HG02759 (cell line): Measurements from ENCODE around the gene S100A8.

Experiments used
- ATAC-seq: cut with Tn5 transposase; IDR thresholded peaks from one replicate; pipeline ENCODE4 v1.9.1; 2021; ENCODE audit warnings: mild to moderate bottlenecking, moderate library complexity; ENCODE audit not compliant: unreplicated experiment

S100A8 gene

GRCh38 chr1:153393926-153394325 is 3.1 kb upstream of the S100A8 start:
- ATAC-seq = no peak

GRCh38 chr1:153392822-153393221 is 1.9 kb upstream of the S100A8 start:
- ATAC-seq = no peak

- no peak for ATAC-seq
Observed at GRCh38 chr1:153392258-153392657, 1.4 kb upstream of the S100A8 start.

GRCh38 chr1:153389973-153390879 is 647 bp downstream of the S100A8 start:
- ATAC-seq = no peak

GRCh38 chr1:153389401-153389800 is 1.5 kb downstream of the S100A8 start:
- no peak for ATAC-seq

- no peak for ATAC-seq
Observed at GRCh38 chr1:153387785-153388184, 3.1 kb downstream of the S100A8 start.

- ATAC-seq = no peak
Observed at GRCh38 chr1:153387001-153387400, 3.9 kb downstream of the S100A8 start.

- ATAC-seq = no peak
Observed at GRCh38 chr1:153386500-153386901, 4.4 kb downstream of the S100A8 start.

- no peak for ATAC-seq
Observed at GRCh38 chr1:153384958-153385580, 5.8 kb downstream of the S100A8 start.

GRCh38 chr1:153380711-153381110 is 10.2 kb downstream of the S100A8 start:
- ATAC-seq = no peak

GRCh38 chr1:153379591-153379990 is 11.3 kb downstream of the S100A8 start:
- ATAC-seq = no peak

- no peak for ATAC-seq
Observed at GRCh38 chr1:153375511-153375910, 15.4 kb downstream of the S100A8 start, which contains the start of gene S100A12. S100A12 (minus strand) TSS chr1:153375621; CDS start chr1:153374592, 1,029 bp downstream.

- ATAC-seq = no peak
Observed at GRCh38 chr1:153374071-153374470, 16.8 kb downstream of the S100A8 start.

GRCh38 chr1:153372571-153372970 is 18.3 kb downstream of the S100A8 start:
- ATAC-seq = no peak

- ATAC-seq = no peak
Observed at GRCh38 chr1:153371231-153371630, 19.6 kb downstream of the S100A8 start.

- no peak for ATAC-seq
Observed at GRCh38 chr1:153370146-153370545, 20.7 kb downstream of the S100A8 start.

GRCh38 chr1:153368495-153368894 is 22.4 kb downstream of the S100A8 start:
- no peak for ATAC-seq

GRCh38 chr1:153367090-153367489 is 23.8 kb downstream of the S100A8 start:
- no peak for ATAC-seq

GRCh38 chr1:153366261-153366660 is 24.6 kb downstream of the S100A8 start:
- no peak for ATAC-seq

GRCh38 chr1:153365696-153366095 is 25.2 kb downstream of the S100A8 start:
- no peak for ATAC-seq

GRCh38 chr1:153364766-153365666 is 25.9 kb downstream of the S100A8 start:
- no peak for ATAC-seq
